ENCODE measurements around the gene HSD17B12. TPM values are rescaled to one million over a fixed set of nuclear protein-coding genes. Genes with fewer than 3 reads are reported as not detected.

The HSD17B12 gene
- total RNA-seq, 1 donor: 148 TPM

GRCh38 chr11:43837879-43838278 is 157.3 kb downstream of the HSD17B12 start:
- TF ChIP-seq, protein P1, sequence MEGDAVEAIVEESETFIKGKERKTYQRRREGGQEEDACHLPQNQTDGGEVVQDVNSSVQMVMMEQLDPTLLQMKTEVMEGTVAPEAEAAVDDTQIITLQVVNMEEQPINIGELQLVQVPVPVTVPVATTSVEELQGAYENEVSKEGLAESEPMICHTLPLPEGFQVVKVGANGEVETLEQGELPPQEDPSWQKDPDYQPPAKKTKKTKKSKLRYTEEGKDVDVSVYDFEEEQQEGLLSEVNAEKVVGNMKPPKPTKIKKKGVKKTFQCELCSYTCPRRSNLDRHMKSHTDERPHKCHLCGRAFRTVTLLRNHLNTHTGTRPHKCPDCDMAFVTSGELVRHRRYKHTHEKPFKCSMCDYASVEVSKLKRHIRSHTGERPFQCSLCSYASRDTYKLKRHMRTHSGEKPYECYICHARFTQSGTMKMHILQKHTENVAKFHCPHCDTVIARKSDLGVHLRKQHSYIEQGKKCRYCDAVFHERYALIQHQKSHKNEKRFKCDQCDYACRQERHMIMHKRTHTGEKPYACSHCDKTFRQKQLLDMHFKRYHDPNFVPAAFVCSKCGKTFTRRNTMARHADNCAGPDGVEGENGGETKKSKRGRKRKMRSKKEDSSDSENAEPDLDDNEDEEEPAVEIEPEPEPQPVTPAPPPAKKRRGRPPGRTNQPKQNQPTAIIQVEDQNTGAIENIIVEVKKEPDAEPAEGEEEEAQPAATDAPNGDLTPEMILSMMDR (IDR thresholded peaks at IDR 0.05; ENCODE audit: insufficient read depth, low read depth, low read length): no peak
- no peak for DNase-seq (ENCODE audit: low read depth)
- no peak overlapping the region for H3K4me3 ChIP-seq (ENCODE audit: low read depth, low read length)

DNA sequence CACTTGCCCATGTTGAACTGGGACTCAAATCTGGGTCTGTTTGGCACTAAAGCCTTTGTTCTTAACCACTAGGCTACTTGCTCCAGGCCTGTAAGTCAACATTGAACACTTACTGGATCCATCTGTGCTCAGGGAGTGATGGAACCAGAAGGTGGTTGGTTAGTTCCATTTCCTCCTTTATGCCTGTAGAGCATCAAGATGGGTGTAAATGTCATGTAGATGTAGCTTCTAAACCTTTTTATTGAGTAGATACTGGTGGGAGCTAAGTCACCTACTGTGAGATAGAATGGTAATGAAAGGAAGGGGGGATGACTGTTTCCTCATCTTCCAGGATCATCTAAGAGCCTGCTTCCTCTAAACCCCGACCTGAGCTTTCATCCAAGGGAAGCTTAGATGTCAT is 161.5 kb downstream of the HSD17B12 start:
- no peak overlapping the region for H3K4me3 ChIP-seq (ENCODE audit: low read depth, low read length)
- TF ChIP-seq, protein P1 (IDR thresholded peaks at IDR 0.05; ENCODE audit: insufficient read depth, low read depth, low read length): no peak
- no peak for DNase-seq (ENCODE audit: low read depth)

DNA sequence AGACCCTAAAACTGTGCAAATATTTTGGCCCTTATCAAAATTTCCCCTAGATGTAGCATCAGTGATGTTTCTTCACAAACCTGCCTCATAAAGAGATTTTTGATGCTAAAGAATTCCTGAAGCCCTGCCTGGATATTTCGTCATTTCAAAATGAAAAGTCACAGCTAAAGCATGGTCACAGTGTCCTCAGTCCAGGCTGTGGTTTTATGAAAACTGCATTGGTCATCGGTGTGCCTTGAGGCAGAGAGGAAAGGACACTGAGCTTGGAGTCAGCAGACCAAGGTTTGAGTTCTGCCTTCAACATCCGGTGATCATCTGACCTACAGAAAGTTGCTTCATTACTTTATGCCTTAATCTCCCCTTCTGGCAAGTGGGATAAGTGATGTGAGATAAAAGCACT is 165.3 kb downstream of the HSD17B12 start:
- H3K4me3 ChIP-seq (ENCODE audit: low read depth, low read length): no peak overlapping the region
- peak; percentile 19 for DNase-seq (ENCODE audit: low read depth)
- TF ChIP-seq, protein P1 (IDR thresholded peaks at IDR 0.05; ENCODE audit: insufficient read depth, low read depth, low read length): no peak

GRCh38 chr11:43852057-43852636 is 171.6 kb downstream of the HSD17B12 start:
- DNase-seq (ENCODE audit: low read depth): peak; percentile 83
- TF ChIP-seq, protein P1 (IDR thresholded peaks at IDR 0.05; ENCODE audit: insufficient read depth, low read depth, low read length): peak; percentile 92
- H3K4me3 ChIP-seq (ENCODE audit: low read depth, low read length): no peak overlapping the region

DNA sequence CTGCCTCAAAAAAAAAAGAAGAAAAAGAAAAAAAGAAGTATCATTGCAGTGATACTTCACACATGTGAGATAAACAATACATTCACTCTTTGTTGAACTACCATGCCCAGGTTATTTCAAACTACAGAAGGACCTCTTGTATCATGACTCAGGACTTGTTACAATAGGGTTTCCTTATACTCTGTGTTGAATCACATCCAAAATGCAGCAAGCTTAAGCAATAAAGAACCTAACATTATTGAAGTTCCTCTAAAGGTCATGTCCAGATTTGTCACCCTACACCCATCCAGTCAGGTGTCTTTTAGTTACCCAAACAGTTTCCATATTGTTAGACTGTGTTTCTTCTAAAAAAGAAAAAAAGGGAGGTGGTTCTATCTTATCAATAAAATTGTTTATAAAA is 173.2 kb downstream of the HSD17B12 start:
- DNase-seq (ENCODE audit: low read depth): no peak
- TF ChIP-seq, protein P1 (IDR thresholded peaks at IDR 0.05; ENCODE audit: insufficient read depth, low read depth, low read length): no peak
- H3K4me3 ChIP-seq (ENCODE audit: low read depth, low read length): no peak overlapping the region

- no peak for DNase-seq (ENCODE audit: low read depth)
Measured at GRCh38 chr11:43856993-43857392, 176.5 kb downstream of the HSD17B12 start.

More at GRCh38 chr11:43856993-43857392, 176.5 kb downstream of the HSD17B12 start:
- TF ChIP-seq, protein P1 (IDR thresholded peaks at IDR 0.05; ENCODE audit: insufficient read depth, low read depth, low read length): no peak
- no peak overlapping the region for H3K4me3 ChIP-seq (ENCODE audit: low read depth, low read length)
